ENCODE results near the gene RSPO4.
A peak's percentile ranks its signal among the peaks of the same experiment; 100 is the strongest.
"Not testable (repeated sequence)": the region's sequence is repeated elsewhere in the genome, so short reads cannot be mapped to it uniquely, and the experiment has no call there.

The RSPO4 gene

DNA sequence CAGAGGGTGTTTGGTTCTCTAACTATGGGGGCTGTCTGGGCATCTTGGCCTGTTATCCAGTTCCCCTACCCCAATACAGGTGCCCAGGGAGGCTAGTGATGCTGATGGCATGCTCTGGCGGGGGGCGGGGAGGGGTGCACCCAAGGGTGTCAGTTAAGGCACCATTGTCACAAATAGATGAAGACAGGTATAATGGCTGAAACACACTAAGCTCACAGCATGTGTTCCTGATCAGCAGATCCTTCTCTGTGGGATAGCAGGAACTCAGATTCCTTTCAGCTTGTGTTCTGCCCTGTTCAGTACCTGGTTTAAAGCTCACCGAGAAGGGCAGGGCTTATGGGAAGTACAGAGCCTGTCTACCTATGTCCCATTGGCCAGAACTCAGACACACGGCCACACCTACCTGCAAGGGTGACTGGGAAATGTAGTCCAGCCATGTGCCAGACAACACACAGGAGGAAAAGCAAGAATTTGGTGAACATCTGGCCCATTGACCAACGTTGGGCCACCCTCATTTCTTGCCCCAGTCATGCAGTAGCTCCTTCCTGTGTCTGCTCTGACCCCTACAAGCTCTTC, 3.4 kb upstream of the RSPO4 start:
- peak; percentile 14 for DNase-seq (ENCODE audit: extremely low spot score, insufficient read length, low read depth)
- FAIRE-seq, result peak; percentile 63

DNA sequence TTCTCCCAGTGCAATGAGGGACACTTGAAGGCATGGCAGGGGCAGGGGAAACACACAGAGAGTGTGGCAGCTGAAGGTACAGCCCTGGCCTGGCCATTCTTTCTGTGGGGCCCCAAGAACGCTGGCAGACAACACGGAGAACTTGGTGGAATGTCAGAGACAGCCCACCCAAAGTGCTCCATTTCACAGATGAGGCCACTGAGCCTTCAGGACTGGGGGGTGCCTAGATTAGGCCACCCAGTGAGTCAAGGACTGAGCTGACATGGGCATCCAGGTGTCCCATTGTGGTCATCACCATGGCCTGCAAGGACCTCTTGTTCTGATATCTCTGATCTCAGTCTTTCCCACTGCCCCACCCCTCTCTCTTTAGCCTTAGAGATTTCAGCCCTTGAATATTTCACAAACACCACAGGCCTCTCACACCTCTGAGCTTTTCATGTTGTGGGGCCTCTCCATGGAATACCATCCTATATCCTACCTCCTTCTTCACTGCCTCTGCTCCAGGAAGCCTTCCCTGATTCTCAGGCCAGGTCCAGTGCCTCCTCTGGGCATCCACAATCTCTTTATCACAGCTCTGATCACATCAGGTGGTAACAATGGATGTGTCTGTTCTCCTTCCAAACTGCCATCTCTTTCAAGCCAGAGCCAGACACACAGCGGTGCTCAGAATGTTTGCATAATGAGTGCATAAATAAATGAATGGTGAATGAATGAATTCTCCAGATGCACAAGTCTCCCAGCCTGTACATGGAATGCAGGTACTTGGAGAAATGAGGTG, 2.0 kb upstream of the RSPO4 start:
- FAIRE-seq, result no peak

DNA sequence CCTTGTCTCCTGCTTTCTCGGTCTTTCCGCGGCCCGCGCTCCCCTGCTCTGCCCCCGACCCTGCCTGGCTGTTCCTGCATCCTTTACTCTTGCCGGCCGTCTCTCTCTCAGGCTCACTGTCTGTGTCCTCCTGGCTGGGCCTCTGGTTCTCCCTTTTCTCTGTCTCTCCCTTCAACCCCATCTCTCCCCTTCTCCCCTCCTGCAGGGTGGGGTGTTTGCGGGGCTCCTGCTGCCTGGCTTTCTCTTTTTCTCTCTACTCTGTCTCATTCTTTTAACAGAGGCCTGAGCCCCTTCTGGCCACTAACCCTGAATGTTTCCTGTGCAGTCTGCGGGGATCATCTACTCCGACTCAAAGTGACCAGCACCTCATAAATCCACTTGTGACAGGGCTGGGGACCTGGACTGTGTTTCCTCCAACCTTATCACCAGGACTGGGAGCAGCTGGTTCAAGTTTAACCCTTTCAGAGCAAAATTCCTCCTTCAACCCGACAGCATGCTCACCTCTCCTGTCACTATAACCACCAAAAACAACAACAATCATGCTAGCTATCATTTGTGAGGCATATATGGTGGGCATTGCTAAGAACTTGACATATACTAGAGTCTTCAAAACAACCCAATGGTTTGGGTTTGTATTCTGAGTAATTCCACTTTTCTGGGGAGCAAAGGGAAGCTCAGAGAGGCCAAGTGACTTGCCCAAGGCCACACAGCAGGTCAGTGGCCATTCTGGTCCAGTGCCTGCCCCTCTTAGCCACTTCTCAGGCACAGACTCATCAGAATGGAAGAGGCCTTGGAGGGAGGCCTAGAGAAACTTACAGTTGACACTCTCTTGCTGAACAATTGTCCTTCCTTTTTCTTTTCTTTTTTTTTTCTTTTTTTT, 811 bp upstream of the RSPO4 start:
- FAIRE-seq (no peak), DNase-seq (ENCODE audit: extremely low spot score, insufficient read length, low read depth) (no peak)

More for the DNA sequence above, 2.0 kb upstream of the RSPO4 start:
- no peak for DNase-seq (ENCODE audit: extremely low spot score, insufficient read length, low read depth)

DNA sequence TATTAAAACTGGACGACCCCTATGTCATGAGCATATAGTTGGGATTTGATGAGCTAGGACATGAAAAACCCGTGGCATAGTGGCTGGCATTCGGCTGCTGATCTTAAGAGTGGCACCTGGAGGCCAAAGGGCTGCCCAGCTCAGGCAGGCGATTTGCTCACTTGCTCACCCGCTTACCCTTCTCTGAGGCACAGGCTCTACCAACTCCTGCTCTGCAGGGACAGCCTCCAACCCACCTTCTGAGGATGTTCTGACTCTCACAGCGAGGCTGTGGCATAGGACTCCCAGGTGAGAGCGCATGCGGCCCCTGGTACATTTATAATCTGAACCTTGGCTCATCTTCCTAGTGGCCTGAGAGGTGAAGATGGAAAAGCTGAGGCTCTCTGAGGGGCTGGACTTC, 995 bp downstream of the RSPO4 start:
- FAIRE-seq (no peak), DNase-seq (ENCODE audit: extremely low spot score, insufficient read length, low read depth) (no peak)

DNA sequence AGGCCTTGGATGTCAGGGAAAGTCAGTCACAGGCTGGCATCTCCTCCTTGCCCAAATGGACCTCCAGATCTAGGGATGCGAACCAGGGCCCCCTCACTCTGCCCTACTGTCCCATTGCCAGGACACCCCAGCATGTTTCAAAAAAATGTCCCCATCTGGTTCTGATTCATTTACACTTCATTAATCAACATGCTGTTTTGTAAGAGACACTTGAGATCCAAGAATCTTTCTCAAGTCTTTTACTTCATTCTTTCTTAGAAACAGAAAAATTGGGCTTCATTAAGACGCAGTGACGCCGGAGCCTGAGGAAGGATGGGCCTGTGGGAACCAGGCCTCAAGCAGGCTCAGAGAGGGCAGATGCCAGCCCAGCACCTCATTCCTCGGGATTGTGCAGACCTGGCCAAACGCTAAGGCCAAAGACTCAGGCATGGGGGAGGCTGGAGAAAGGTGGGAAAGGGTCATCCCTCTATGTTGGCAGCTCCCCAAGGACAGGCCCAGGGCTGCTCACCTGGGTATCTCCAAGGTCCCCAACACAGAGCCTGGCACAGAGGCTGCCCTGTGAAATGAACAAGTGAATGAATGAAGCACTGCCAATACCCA, 3.8 kb downstream of the RSPO4 start:
- no peak for FAIRE-seq

DNA sequence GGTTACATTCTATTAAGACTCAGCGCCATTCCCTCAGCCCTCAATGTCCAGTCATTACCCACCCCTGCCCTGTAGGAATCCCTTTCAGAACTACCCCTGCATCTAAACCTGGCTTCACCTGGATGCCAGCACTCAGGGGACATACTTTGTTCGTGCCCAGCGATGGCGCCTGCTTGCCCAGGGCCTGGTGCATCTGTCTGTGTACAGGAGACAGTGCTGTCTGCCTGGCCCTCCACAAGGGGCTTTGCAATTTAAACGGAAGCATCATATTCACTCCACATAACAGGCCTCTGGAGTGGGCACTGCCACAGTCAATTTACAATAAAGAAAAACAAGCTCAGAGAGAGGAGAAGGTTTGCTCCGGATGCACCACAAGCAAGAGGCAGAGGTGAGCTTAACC, 4.6 kb downstream of the RSPO4 start:
- DNase-seq (ENCODE audit: extremely low spot score, insufficient read length, low read depth) (no peak), FAIRE-seq (no peak)

More for the DNA sequence above, 3.8 kb downstream of the RSPO4 start:
- no peak for DNase-seq (ENCODE audit: extremely low spot score, insufficient read length, low read depth)

DNA sequence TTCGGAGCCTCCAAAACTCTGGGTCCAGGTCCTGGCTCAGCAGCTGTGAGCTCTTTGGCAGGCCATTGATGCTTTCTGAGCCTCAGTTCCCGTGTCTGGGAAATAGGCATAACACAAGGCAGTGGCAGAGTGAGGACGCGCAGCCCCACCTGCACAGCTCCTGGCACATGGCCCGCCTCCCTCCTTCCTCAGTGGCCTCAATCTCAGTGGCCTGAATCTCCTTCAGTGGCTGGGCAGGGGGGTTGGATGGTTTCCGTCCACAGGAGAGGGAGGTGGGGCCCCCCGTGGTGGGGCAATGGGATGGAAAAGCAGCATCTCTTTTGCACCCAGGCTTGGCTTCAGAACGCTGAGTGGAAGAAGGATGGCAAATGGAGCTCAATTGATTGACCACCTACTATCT, 5.1 kb downstream of the RSPO4 start:
- DNase-seq (ENCODE audit: extremely low spot score, insufficient read length, low read depth), result no peak
- no peak for FAIRE-seq

DNA sequence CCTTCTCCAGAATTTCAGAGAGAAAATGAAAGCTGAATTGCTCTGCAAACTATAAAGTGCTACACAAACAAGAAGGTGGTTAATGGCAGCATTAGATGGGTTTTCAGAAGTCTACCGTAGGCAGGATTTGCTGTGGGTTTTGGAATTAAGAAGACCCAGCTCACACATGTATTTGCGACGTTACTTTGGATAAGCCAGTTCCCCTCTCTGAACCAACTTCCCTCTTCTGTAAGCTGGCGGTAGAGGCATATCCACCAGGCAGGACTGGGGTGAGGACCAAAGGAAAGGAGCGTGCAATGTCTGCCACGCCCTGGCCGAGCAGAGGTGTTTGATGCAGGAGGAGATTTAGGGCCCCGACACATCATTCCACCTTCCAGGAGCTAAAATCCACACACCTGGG, 6.9 kb downstream of the RSPO4 start:
- DNase-seq (ENCODE audit: extremely low spot score, insufficient read length, low read depth) (no peak), FAIRE-seq (no peak)

DNA sequence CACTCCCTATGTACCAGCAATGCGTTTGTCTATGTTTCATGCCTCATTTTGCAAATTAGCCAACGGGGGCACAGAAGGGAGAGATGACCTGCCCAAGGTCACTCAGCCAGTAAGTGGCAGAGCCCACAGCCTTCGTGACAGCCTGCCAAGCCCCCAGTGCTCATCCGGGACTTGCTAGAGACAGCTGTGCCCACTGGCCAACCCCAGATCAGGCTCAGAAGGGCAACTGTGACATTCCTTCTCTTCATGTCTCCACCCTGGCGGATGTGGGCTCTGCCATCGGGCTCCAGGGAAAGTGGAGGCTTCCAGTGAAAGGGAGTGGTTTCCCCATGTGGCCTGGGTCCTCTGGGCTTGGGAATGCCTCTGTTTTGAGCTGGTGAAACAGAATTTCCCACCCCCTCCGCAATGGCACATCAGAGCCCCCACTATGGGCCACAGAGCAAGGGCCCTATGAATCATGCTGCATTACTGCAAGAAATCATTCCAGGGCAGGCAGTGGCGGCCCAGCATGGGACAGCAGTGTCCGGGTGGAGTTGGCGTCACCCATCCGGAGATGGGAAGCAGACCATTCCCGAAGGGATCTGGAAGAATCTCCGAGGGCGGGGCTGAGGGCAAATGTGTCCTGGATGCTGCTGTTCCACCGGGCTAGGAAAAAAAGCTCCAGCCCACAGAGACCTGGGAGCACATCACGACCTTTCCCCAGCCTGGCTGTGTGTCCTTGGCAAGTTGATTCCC, 9.1 kb downstream of the RSPO4 start:
- FAIRE-seq (no peak), DNase-seq (ENCODE audit: extremely low spot score, insufficient read length, low read depth) (no peak)

DNA sequence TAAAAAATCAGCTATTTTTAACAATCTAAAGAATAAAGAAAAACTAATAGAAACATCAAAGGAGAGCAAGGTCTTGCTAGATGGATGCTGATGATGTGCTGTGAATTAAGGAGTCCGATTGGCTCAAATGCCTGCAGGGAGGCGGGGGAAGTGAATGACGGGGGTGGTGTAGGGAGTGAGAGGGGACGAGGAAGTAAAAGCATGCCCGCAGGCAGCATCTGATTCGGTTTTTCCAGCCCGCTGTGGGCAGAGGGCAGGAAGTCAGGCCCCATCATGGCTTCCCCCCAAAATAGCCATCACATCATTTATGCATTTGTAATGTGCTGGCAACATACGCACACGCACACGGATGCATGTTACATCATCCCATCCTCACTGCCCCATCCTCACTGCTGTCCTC, 10.3 kb downstream of the RSPO4 start:
- no peak for DNase-seq (ENCODE audit: extremely low spot score, insufficient read length, low read depth)
- FAIRE-seq, result no peak

DNA sequence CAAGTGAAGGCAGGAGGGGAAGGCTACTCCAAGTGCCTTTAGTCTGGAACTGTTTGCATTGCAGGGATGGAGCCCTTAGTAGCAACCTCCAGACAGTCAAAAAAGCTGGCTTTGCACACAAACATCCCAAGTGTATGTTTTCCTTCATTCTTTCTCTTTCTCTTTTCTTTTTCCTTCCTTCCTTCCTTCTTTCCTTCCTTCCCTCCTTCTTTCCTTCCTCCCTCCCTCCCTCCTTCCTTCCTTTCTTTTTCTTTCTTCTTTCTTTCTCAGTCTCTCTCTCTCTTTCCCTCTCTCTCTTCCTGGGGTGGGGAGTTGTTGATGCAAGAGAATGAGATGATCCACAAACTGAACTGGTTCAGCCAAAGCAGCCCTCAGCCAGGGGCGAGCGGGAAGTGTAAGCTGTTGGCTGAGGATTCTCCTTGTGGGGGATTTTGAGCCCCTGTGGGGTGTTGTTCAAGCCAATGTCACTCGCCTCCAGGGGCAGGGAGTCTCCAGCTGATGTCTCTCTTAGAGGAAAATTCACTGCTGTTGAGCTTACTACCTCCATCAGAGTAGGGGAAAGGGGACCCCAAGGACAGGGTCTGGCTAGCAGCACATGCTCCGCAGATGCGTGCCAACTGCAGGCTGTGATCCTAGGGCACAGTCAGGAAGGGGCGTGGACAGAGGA, 11.7 kb downstream of the RSPO4 start:
- no peak for DNase-seq (ENCODE audit: extremely low spot score, insufficient read length, low read depth)
- FAIRE-seq, result no peak

DNA sequence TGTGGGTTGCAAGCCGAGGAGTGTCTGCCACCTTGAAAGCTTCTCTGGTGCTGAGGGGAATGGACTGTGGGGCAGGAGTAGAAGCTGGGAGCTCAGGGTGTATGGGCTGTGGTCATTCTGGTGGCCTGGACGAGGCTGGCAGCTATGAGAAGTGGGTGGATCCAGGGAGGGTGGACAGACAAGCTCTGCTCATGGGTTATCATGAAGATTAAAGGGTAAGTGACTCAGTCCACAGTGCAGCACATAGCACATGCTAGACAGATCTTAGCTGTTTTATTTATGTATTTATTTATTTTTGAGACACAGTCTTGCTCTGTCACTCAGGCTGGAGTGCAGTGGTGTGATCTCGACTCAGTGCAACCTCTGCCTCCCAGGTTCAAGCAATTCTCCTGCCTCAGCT, 13.8 kb downstream of the RSPO4 start:
- DNase-seq (ENCODE audit: extremely low spot score, insufficient read length, low read depth) (no peak), FAIRE-seq (no peak)

DNA sequence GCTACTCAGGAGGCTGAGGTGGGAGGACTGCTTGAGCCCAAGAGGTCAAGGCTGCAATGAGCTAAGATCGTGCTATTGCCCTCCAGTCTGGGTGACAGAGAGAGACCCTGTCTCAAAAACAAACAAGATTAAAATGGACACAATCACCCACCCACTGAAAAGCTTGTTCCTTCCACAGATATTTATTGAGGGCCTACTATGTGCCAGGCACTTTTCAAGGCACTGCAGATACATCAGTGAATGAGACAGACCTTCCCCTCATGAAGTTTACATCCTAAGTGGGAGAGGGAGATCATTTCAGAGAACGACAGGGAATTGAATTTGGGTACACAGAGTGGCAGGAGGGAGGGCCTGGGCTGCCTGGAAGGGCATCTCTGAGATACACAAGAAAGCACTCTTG, 14.4 kb downstream of the RSPO4 start:
- FAIRE-seq, result no peak
- no peak for DNase-seq (ENCODE audit: extremely low spot score, insufficient read length, low read depth)

DNA sequence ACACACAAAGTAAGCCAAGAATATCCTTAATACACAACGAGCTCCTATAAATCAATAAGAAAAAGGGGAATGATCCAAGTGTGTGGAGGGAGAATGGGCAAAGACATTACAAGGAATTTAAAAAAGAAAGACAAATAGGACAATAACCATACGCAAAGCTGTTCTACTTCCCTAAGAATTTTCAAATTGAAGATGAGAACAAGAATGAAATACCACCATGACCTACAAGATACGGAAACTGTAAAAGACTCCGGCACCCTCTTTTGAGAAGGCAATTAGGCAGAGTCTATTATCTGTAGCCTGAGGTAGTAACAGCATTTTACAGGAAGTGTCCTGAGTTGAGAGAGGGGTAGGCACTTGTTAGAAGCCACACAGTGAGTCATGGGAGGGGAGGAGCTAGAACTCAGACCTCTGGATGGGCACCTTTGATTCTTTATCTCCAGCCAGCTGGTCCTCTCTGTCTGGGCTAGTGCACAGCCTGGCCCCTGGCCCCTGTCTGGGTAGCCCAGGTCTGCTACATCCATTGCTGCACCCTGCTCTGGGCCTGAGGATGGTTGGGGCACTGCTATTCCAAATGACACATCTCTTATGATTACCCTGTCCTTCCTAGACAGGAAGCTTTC, 15.3 kb downstream of the RSPO4 start:
- no peak for FAIRE-seq
- DNase-seq (ENCODE audit: extremely low spot score, insufficient read length, low read depth), result no peak

DNA sequence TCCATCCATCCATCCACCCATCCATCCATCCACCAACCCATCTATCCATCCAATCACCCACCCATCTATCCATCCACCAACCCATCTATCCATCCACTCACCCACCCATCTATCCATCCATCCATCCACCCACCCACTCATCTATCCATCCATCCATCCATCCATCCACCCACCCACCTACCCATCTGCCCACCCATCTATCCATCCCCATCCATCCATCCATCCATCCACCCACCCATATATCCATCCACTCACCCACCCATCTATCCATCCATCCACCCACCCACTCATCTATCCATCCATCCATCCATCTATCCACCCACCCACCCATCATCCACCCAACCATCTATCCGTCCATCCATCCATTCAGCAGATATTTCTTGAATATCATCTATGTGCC, 17.1 kb downstream of the RSPO4 start:
- not testable (repeated sequence) for FAIRE-seq; DNase-seq (ENCODE audit: extremely low spot score, insufficient read length, low read depth)

DNA sequence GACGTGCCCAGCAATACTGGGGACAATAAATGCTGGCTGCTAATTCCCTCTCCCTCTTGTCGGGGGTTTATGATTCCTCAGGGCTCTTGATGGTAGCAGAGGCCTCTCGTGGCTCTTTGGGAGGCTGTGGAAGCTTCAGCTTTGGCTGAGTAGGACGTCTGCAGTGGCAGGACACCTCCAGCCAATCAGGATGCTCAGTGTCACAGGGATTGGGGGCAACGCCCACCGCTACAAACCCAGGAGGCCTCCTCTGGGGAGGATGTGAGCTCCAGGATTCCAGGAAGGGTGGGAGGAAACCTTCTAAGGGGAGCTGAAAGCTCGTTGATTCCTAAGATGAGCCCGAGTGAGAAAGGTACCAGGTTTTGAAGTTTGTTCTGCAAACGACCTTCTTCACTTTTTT, 19.4 kb downstream of the RSPO4 start:
- no peak for FAIRE-seq

DNA sequence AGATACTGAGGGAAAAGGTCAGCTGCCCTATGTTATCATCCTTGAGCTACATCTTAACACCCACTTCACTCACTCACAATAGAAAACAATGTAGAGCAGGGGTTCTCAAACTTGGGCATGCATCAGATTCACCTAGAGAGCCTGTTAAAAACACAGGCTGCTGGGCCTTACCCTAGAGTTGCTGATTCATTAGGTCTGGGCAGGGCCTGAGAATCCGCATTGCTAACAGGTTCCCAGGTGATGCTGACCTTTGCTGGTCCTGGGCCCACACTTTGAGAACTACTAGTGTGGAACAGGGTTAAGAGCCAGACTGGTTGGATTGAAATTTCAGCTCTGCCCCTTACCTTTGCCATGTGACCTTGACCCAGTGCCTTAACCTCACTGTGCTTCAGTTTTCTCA, 25.1 kb downstream of the RSPO4 start:
- no peak for FAIRE-seq
- no peak for DNase-seq (ENCODE audit: extremely low spot score, insufficient read length, low read depth)

More for the DNA sequence above, 19.4 kb downstream of the RSPO4 start:
- DNase-seq (ENCODE audit: extremely low spot score, insufficient read length, low read depth), result no peak

DNA sequence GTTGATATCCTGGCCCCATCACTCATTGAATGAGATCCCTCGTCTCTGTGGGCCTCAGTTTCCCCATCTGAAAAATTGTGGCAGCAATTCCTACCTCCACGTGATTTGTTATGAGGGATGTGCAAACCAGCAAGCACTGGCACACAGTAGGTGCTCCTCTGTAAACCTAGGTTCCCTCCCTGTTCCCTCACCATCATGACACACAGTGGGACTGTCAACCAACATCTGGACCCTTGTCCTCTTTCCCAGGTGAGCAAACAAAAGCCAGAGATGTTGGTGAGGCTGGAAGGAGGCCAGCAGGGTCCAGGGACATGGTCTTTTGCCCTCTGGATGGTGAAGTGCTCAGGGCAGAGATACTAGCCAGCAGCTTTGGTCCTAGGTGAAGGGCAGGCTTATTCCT, 26.1 kb downstream of the RSPO4 start:
- no peak for DNase-seq (ENCODE audit: extremely low spot score, insufficient read length, low read depth)
- FAIRE-seq, result no peak

DNA sequence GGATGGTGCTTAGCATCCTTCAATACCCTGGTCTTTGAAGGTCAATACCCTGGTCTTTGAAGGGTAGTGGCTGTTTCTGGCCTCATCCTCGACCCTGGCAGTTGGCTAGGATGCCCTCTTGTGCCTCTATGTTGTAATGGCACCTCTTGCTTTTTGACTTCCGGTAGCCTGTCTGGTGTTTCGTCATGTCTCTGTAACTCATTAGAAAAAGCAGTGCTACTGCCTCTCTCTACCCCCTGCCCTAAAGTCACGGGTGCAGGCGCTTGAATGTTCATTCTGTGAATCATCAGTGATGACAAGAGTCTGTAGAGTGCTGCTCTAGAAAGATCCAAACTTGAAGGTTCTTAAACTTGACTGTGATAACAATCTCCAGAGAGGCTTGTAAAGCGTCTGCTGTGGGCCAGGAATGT, 28.3 kb downstream of the RSPO4 start:
- FAIRE-seq (peak; percentile 71), DNase-seq (ENCODE audit: extremely low spot score, insufficient read length, low read depth) (peak; percentile 28)
